Lower leg skin (tissue), 4 donors: ENCODE data around the gene SLC3A2. TPM values are rescaled to one million over a fixed set of nuclear protein-coding genes. Genes with fewer than 3 reads are reported as not detected.

Experiments
- DNase-seq, 2 donors: peaks; one replicate each; pipeline ENCODE4 v3.0.0-alpha.2; 2019; ENCODE audit warnings: low spot score in 2 of 2
- H3K4me3 ChIP-seq: fragments of 200-600 bp; sonication (generic); 2 replicates; pipeline ENCODE4 v1.5.1; 2017; ENCODE audit warnings: mild to moderate bottlenecking, low read depth; ENCODE audit not compliant: poor library complexity, severe bottlenecking
- POLR2A ChIP-seq, 2 donors: fragments of 450-650 bp; IDR thresholded peaks; one replicate each; pipeline ENCODE4 v1.6.1; 2016 to 2017; ENCODE audit warnings: antibody characterized with exemption in 2 of 2, mild to moderate bottlenecking in 1 of 2, moderate library complexity in 1 of 2
- WGBS, 2 donors: methylation state at CpG; one replicate each; pipeline ENCODE4 v1.1.5; 2018; 5-methylcytosine and 5-hydroxymethylcytosine counted together
- intact Hi-C: fragments of 100-400 bp; cut with DNase I; formaldehyde crosslinking; loops from one replicate; pipeline ENCODE4 v1.15.0; 2023; ENCODE audit warnings: low total_unique reads
- total RNA-seq, 4 donors: library from RNA; depleted of rRNA; stranded (reverse); fragments of >200 nt; gene quantifications; one replicate each; pipeline ENCODE4 v1.1.0, GENCODE V29; 2016
- TF ChIP-seq, protein P1 (sequence below), 3 donors: fragments of 450-650 bp; IDR thresholded peaks; one replicate each; pipeline ENCODE4 v1.5.1; 2016; ENCODE audit warnings: antibody characterized with exemption in 3 of 3, mild to moderate bottlenecking in 3 of 3, moderate library complexity in 2 of 3

SLC3A2 gene
- total RNA-seq, 4 donors from 2014 or later: 175 to 190 (median 187) TPM

DNA sequence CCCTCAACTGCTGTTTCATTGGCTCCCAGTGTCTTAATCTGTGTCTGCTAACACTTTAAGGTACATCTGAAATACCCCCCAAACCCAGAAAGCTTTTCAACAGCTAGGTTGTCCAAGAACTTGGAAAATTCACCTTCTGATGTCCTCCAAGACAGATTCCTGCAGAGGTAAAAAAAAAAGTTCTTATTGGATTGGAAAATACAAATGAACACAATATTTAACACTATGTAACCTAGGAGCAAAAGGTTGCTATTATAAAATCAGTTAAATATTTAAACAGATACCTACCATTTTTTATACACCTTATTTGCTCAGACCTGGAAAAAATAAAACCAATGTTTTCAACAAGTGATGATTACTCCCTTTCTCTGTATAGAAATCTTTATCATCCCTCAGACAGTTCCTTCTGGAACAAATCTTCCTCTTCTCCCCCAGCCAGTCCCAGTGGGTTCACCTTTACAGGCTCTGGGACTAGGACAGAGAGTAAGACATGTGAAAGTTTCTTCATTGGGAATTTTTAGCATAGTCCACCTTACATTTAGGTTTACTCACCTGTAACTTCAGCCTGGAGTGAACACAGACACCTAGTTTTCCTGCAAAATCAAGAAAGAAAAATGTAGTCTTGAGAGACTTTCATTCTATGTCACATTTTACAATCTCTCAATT lies 28.0 kb upstream of the SLC3A2 start:
- intact Hi-C loops: loop anchor here (10.0 kb wide), 1 partner anchor 58 kb away; the partner anchor contains the start of gene TMEM223
- no peak overlapping the region for H3K4me3 ChIP-seq
- no peak for DNase-seq
- TF ChIP-seq POLR2A (IDR thresholded peaks at IDR 0.05): no peak
- TF ChIP-seq, protein P1, sequence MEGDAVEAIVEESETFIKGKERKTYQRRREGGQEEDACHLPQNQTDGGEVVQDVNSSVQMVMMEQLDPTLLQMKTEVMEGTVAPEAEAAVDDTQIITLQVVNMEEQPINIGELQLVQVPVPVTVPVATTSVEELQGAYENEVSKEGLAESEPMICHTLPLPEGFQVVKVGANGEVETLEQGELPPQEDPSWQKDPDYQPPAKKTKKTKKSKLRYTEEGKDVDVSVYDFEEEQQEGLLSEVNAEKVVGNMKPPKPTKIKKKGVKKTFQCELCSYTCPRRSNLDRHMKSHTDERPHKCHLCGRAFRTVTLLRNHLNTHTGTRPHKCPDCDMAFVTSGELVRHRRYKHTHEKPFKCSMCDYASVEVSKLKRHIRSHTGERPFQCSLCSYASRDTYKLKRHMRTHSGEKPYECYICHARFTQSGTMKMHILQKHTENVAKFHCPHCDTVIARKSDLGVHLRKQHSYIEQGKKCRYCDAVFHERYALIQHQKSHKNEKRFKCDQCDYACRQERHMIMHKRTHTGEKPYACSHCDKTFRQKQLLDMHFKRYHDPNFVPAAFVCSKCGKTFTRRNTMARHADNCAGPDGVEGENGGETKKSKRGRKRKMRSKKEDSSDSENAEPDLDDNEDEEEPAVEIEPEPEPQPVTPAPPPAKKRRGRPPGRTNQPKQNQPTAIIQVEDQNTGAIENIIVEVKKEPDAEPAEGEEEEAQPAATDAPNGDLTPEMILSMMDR (IDR thresholded peaks at IDR 0.05): no peak

DNA sequence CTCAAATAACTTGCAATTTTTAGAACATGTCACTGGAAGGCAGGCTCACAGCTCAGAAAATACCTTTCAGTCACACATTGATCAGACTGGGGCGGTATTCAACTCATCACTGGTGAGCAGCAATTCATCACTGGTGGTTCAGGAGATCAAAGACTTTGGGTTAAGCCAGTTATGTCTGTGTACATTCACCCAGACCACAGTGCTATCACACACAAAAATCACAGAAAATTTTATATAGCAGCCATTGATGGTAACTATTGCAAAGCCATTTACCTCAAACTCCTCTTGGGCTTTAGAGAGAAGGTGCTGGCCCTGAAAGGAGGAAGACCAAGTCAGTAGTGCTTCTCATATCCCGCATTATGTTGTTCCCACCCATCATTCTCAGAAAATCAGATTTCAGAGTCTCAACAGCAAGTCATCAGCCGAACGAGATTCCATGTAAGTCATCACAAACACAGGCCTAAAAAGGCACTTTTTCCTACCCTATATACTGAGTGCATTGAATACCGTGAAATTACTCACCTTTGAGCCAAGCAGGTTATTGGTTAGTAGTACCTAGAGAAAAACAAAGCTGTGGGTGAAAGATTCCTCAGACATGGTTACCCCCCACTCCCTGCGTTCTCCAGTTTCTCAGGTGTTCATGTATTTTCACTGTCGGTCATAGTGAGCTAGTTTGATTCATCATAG lies 27.3 kb upstream of the SLC3A2 start:
- intact Hi-C loops: loop anchor here (10.0 kb wide), 1 partner anchor 59 kb away; the partner anchor contains the start of gene TMEM223
- H3K4me3 ChIP-seq: no peak overlapping the region
- WGBS, 2 donors: 53 to 58% methylated on average over 7 of the region's 7 CpGs
- no peak for DNase-seq
- TF ChIP-seq POLR2A (IDR thresholded peaks at IDR 0.05): no peak
- TF ChIP-seq, protein P1 (IDR thresholded peaks at IDR 0.05): no peak

DNA sequence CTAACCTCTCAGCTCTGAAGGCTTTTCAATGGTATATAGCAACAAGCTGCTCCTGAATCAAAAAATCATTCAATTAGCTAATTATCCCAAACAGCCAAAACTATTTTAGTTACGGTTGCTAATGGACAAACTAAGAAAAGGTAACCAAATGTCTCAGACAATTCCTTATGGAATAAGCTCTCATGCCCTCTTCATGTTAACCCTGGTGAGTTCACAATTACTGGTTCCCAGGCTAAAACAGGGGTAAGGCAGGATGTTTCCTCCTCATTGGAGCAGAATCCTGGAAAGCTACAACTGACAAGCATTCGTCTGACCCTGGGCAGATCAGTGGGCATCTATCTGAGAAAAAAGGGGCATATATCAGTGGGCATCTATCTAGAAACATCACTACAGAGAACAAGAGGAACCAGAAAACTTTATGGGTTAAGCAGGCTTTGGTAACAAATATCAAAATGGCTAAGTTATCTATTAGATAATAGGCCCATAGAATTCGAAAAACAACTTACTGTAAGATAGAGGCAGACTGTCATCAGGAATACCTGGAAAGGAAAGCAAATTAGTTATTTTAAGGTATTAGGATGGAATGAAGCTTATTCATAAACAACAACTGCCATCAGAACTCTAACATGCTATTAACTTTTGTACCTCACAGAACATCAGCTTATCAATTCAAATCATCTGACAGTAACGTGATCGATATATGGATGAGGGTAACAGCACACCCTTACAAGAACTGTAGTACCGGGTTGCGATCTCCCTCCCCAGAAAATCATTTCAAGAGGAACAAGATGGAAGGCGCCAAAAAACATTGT lies 26.5 kb upstream of the SLC3A2 start:
- intact Hi-C loops: loop anchor here (10.0 kb wide), 1 partner anchor 59 kb away; the partner anchor contains the start of gene TMEM223
- 14 to 20% methylated on average over 8 of the region's 8 CpGs for WGBS, 2 donors
- peak overlapping the region; percentile 96 for H3K4me3 ChIP-seq
- DNase-seq: no peak
- TF ChIP-seq, protein P1 (IDR thresholded peaks at IDR 0.05): no peak
- TF ChIP-seq POLR2A (IDR thresholded peaks at IDR 0.05): no peak

DNA sequence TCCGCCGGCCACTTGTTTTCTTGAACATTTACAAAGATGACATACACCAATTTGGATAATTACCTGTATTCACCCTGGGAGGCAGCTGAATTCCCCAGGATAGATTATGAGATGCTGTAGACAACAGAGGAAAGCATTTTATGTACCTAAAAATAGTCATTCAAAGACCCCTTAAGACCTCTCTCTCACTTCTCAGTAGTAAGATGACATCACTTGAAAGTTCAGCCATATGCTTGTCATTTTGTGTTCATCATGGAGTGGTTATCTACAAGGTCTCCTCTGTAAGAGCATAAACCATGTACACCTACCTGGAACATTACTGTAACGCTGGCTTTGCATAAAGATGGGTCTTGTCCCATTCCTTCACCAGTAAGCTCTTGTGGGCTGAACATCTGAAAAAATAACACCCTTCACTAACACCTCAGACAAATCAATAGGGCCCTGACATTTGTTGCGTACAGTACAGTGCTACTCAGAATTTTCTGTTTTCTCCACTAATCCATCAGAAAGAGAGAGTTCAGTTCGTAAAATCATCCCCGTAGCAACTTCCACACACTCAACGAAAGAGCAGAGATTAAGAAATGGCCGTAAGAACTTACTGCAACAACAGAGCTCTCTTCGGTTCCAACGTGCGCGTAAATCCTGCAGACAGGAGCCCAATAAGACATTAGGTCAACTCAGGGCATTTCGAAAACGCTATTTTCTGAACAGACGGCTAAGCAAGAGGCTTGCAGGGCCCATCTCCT lies 25.7 kb upstream of the SLC3A2 start:
- intact Hi-C loops: loop anchor here (10.0 kb wide), 1 partner anchor 60 kb away; the partner anchor contains the start of gene TMEM223

More for the DNA sequence above, 25.7 kb upstream of the SLC3A2 start:
- TF ChIP-seq POLR2A (IDR thresholded peaks at IDR 0.05): no peak
- TF ChIP-seq, protein P1 (IDR thresholded peaks at IDR 0.05): no peak
- H3K4me3 ChIP-seq: peak overlapping the region; percentile 96
- 3 to 4% methylated on average over 15 of the region's 15 CpGs for WGBS, 2 donors
- no peak for DNase-seq
